Spleen (tissue), 11 donors: ENCODE results near the gene DNAJC3. TPM values are rescaled to one million over a fixed set of nuclear protein-coding genes. Genes with fewer than 3 reads are reported as not detected.

Experiments
- DNase-seq: peaks from one replicate; pipeline ENCODE4 v3.0.0-alpha.2; 2020
- H3K27ac ChIP-seq, 8 donors: fragments of 200-600 bp; sonication (generic) in 7 of 8; 1 replicate in 4 of 8; 2 replicates in 4 of 8; pipeline versions ENCODE4 v1.5.0 to v1.8.0; 2016 to 2021; ENCODE audit warnings: inconsistent platforms in 4 of 8, mild to moderate bottlenecking in 4 of 8, moderate library complexity in 1 of 8
- H3K27me3 ChIP-seq, 7 donors: fragments of 200-600 bp; sonication (generic) in 6 of 7; replicated peaks in 1 of 7; 1 replicate in 4 of 7; 2 replicates in 3 of 7; pipeline versions ENCODE4 v1.5.0 to v1.8.0; 2016 to 2021; ENCODE audit warnings: inconsistent platforms in 3 of 7, mild to moderate bottlenecking in 1 of 7
- H3K36me3 ChIP-seq, 6 donors: fragments of 200-600 bp; sonication (generic) in 5 of 6; 1 replicate in 4 of 6; 2 replicates in 2 of 6; pipeline versions ENCODE4 v1.5.0 to v1.8.0; 2016 to 2021; ENCODE audit warnings: inconsistent platforms in 2 of 6
- H3K4me1 ChIP-seq, 6 donors: fragments of 200-600 bp; sonication (generic) in 5 of 6; 1 replicate in 3 of 6; 2 replicates in 3 of 6; pipeline versions ENCODE4 v1.5.0 to v1.8.0; 2016 to 2021; ENCODE audit warnings: inconsistent platforms in 3 of 6
- H3K4me3 ChIP-seq, 8 donors: fragments of 200-600 bp; sonication (generic) in 7 of 8; 1 replicate in 4 of 8; 2 replicates in 4 of 8; pipeline versions ENCODE4 v1.5.0 to v1.8.0; 2016 to 2021; ENCODE audit warnings: inconsistent platforms in 4 of 8, mild to moderate bottlenecking in 4 of 8, moderate library complexity in 2 of 8
- H3K9me3 ChIP-seq, 8 donors: fragments of 200-600 bp; sonication (generic) in 7 of 8; 1 replicate in 4 of 8; 2 replicates in 4 of 8; pipeline versions ENCODE4 v1.5.0 to v1.8.0; 2016 to 2021; ENCODE audit warnings: inconsistent platforms in 4 of 8
- POLR2A ChIP-seq, 3 donors: fragments of 450-650 bp; IDR thresholded peaks; one replicate each; pipeline ENCODE4 v1.5.1; 2017; ENCODE audit warnings: antibody characterized with exemption in 3 of 3, mild to moderate bottlenecking in 1 of 3
- POLR2AphosphoS5 ChIP-seq, 3 donors: sonication (generic); formaldehyde crosslinking; IDR thresholded peaks; one replicate each; pipeline ENCODE4 v1.5.1; 2017; ENCODE audit warnings: antibody characterized with exemption in 3 of 3
- WGBS, 5 donors: extraction: QIAGEN DNeasy Blood & Tissue Kit in 3 of 5; methylation state at CpG; one replicate each; pipeline versions ENCODE4 v1.1.5 to v1.1.7; 2013 to 2018; 5-methylcytosine and 5-hydroxymethylcytosine counted together
- intact Hi-C: fragments of 100-400 bp; cut with DNase I; formaldehyde crosslinking; loops from one replicate; pipeline ENCODE4 v1.15.0; 2023; ENCODE audit warnings: low total_unique reads
- polyA plus RNA-seq, 3 donors: library from polyadenylated mRNA; stranded (reverse); fragments of 200-250 nt; gene quantifications; one replicate each; pipeline ENCODE4 v1.2.1, GENCODE V29; 2013
- total RNA-seq, 7 donors: library from RNA; depleted of rRNA in 3 of 7; stranded (reverse); fragments of >200 nt in 3 of 7; fragmentation: NEBNext Ultra II Directional in 4 of 7; extraction: Animal tissue kit (Norgen Biotek cat#: 25700) in 4 of 7; gene quantifications; one replicate each; pipeline versions ENCODE4 v1.1.0 to v1.2.1, GENCODE V29; 2016 to 2021
- TF ChIP-seq, protein P1 (sequence below), 11 experiments: fragments of 200-600 bp in 7 of 11; fragments of 450-650 bp in 4 of 11; sonication (generic) in 4 of 11; IDR thresholded peaks in 8 of 11; conservative IDR thresholded peaks in 3 of 11; 1 replicate in 7 of 11; 2 replicates in 4 of 11; pipeline versions ENCODE4 v1.4.0 to v1.8.0; 2016 to 2021; ENCODE audit warnings: antibody characterized with exemption in 11 of 11, inconsistent platforms in 4 of 11, mild to moderate bottlenecking in 1 of 11
- donor health status: healthy with polysubstance abuse.
- donor health status: DM: no; HTN: no; CAD: no; lungs with moderate emphysema.
- donor health status: DM: no; HTN: no; CAD: no.
- donor health status: Bipolar disorder and iron deficiency.
- donor health status: healthy.
- donor health status: DM: no; HTN: no; CAD: no.
- donor health status: DM: yes; HTN: yes; CAD: no.

The DNAJC3 gene
- total and polyA plus RNA-seq, 10 donors, result 5.0 to 56.8 (median 45.0) TPM

- TF ChIP-seq POLR2A (IDR thresholded peaks at IDR 0.05), result no peak
- TF ChIP-seq POLR2AphosphoS5 (IDR thresholded peaks at IDR 0.05), result no peak
- TF ChIP-seq, protein P1, sequence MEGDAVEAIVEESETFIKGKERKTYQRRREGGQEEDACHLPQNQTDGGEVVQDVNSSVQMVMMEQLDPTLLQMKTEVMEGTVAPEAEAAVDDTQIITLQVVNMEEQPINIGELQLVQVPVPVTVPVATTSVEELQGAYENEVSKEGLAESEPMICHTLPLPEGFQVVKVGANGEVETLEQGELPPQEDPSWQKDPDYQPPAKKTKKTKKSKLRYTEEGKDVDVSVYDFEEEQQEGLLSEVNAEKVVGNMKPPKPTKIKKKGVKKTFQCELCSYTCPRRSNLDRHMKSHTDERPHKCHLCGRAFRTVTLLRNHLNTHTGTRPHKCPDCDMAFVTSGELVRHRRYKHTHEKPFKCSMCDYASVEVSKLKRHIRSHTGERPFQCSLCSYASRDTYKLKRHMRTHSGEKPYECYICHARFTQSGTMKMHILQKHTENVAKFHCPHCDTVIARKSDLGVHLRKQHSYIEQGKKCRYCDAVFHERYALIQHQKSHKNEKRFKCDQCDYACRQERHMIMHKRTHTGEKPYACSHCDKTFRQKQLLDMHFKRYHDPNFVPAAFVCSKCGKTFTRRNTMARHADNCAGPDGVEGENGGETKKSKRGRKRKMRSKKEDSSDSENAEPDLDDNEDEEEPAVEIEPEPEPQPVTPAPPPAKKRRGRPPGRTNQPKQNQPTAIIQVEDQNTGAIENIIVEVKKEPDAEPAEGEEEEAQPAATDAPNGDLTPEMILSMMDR (IDR thresholded peaks at IDR 0.05 in 8 of 11, conservative IDR thresholded peaks at IDR 0.05 in 3 of 11), result no peak
- H3K27me3 ChIP-seq, result no peaks in the 10 kb centered on the region
- H3K9me3 ChIP-seq, result peaks cover 0 to 8% (median 4%) of the 10 kb centered on the region in 8 donors
- DNase-seq, result no peak
- H3K4me3 ChIP-seq, result no peak overlapping the region
- WGBS, 5 donors, result 88 to 93% (median 89%) methylated on average over 1 of the region's 1 CpG
- peaks cover 0 to 17% (median 0%) of the 10 kb centered on the region in 6 donors for H3K36me3 ChIP-seq
- no peaks in the 10 kb centered on the region for H3K4me1 ChIP-seq
- intact Hi-C loops, result no loop called here
- no peak overlapping the region for H3K27ac ChIP-seq
These were observed 123.5 kb downstream of the DNAJC3 start for GRCh38 chr13:95800436-95800835.

GRCh38 chr13:95801825-95802224, 124.9 kb downstream of the DNAJC3 start:
- TF ChIP-seq, protein P1 (IDR thresholded peaks at IDR 0.05 in 8 of 11, conservative IDR thresholded peaks at IDR 0.05 in 3 of 11), result no peak
- TF ChIP-seq POLR2A (IDR thresholded peaks at IDR 0.05) (no peak), POLR2AphosphoS5 (IDR thresholded peaks at IDR 0.05) (no peak)
- peaks cover 0 to 7% (median 0%) of the 10 kb centered on the region in 6 donors for H3K36me3 ChIP-seq

DNA sequence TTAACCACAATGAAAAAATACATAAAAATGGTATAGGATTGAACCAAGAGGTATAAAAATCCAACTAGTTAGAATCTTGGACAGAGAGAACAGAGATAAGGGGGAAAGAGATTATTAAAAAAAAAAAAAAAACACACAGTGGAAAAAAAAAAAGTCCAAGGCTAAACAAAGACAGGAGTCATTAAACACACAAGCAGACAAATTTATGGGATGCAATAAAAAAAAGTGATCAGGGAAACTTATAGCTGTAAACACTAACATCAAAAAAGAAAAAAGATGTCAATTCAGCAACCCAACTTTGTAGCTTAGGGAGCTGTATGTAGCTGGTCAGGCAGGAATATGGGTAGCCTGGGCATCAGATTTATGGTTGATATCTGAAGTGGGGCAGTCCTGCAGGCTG, 129.0 kb downstream of the DNAJC3 start:
- Histone ChIP-seq H3K36me3 (peaks cover 0 to 12% (median 0%) of the 10 kb centered on the region in 6 donors), H3K4me3 (no peak overlapping the region), H3K9me3 (peaks cover 4 to 42% (median 27%) of the 10 kb centered on the region in 8 donors), H3K4me1 (no peaks in the 10 kb centered on the region), H3K27ac (no peak overlapping the region), H3K27me3 (no peaks in the 10 kb centered on the region)
- TF ChIP-seq POLR2A (IDR thresholded peaks at IDR 0.05) (no peak), POLR2AphosphoS5 (IDR thresholded peaks at IDR 0.05) (no peak)
- TF ChIP-seq, protein P1 (IDR thresholded peaks at IDR 0.05 in 8 of 11, conservative IDR thresholded peaks at IDR 0.05 in 3 of 11), result no peak
- DNase-seq, result no peak
- intact Hi-C loops, result no loop called here

More at GRCh38 chr13:95801825-95802224, 124.9 kb downstream of the DNAJC3 start:
- no peak for DNase-seq
- intact Hi-C loops, result no loop called here
- Histone ChIP-seq H3K4me1 (no peaks in the 10 kb centered on the region), H3K27ac (no peak overlapping the region), H3K27me3 (no peaks in the 10 kb centered on the region), H3K9me3 (peaks cover 0 to 21% (median 10%) of the 10 kb centered on the region in 8 donors), H3K4me3 (no peak overlapping the region)
- WGBS, 5 donors, result 92 to 97% (median 94%) methylated on average over 4 of the region's 4 CpGs

DNA sequence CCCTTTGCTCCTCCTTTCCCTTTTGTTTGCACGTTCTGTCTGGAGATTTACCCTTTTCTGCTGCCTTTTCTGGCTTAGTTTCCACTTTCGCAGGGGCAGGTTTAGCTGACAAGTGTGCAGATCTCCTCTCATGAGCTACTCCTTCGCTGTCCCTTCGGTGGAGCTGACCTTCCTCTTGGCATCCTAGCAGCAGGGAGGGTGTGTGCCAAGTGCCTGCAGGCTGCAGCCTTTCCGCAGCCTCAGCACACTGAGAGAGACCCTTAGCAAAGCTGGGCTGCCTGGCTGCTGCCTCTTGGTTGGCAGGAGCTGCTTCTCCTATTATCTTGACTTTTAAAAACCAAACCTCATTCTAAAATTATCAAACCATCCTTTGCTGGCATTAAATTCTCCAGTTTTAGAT, 132.5 kb downstream of the DNAJC3 start:
- Histone ChIP-seq H3K36me3 (peaks cover 0 to 22% (median 0%) of the 10 kb centered on the region in 6 donors), H3K4me1 (no peaks in the 10 kb centered on the region), H3K27me3 (no peaks in the 10 kb centered on the region), H3K27ac (no peak overlapping the region), H3K4me3 (no peak overlapping the region), H3K9me3 (peaks cover 4 to 62% (median 46%) of the 10 kb centered on the region in 8 donors)
- no peak for DNase-seq
- 90 to 94% (median 92%) methylated on average over 5 of the region's 5 CpGs for WGBS, 5 donors
- intact Hi-C loops, result no loop called here
- no peak for TF ChIP-seq POLR2AphosphoS5 (IDR thresholded peaks at IDR 0.05)
- TF ChIP-seq POLR2A (IDR thresholded peaks at IDR 0.05), result no peak
- TF ChIP-seq, protein P1 (IDR thresholded peaks at IDR 0.05 in 8 of 11, conservative IDR thresholded peaks at IDR 0.05 in 3 of 11), result no peak
